Measurements from ENCODE around the gene CYP26A1.
A peak's percentile ranks its signal among the peaks of the same experiment; 100 is the strongest.

CYP26A1 gene

GRCh38 chr10:93073539-93074146, at the start of gene CYP26A1:
TSS of gene CYP26A1 (plus strand) at chr10:93073893. CDS start at chr10:93073935, 42 bp downstream.
- DNase-seq (ENCODE audit: low spot score), result peak; percentile 64

- no peak for DNase-seq (ENCODE audit: low spot score)
These were observed 47.6 kb upstream of the CYP26A1 start for GRCh38 chr10:93026072-93026471.

- DNase-seq (ENCODE audit: low spot score), result no peak
These were observed 46.2 kb upstream of the CYP26A1 start for GRCh38 chr10:93027508-93027907.

GRCh38 chr10:93028883-93029282, 44.8 kb upstream of the CYP26A1 start:
- no peak for DNase-seq (ENCODE audit: low spot score)

GRCh38 chr10:93030409-93030808, 43.3 kb upstream of the CYP26A1 start:
- DNase-seq (ENCODE audit: low spot score), result no peak

- DNase-seq (ENCODE audit: low spot score), result no peak
These were observed 41.4 kb upstream of the CYP26A1 start for GRCh38 chr10:93032105-93032808.

- no peak for DNase-seq (ENCODE audit: low spot score)
These were observed 40.9 kb upstream of the CYP26A1 start for GRCh38 chr10:93032809-93033137.

GRCh38 chr10:93034426-93034825, 39.3 kb upstream of the CYP26A1 start:
- no peak for DNase-seq (ENCODE audit: low spot score)

GRCh38 chr10:93039110-93039509, 34.6 kb upstream of the CYP26A1 start:
- no peak for DNase-seq (ENCODE audit: low spot score)

GRCh38 chr10:93039721-93040120, 34.0 kb upstream of the CYP26A1 start:
- no peak for DNase-seq (ENCODE audit: low spot score)

GRCh38 chr10:93054486-93054885, 19.2 kb upstream of the CYP26A1 start:
- DNase-seq (ENCODE audit: low spot score), result no peak

- DNase-seq (ENCODE audit: low spot score), result no peak
These were observed 15.6 kb upstream of the CYP26A1 start for GRCh38 chr10:93058139-93058538.

- DNase-seq (ENCODE audit: low spot score), result no peak
These were observed 13.5 kb upstream of the CYP26A1 start, which contains the start of gene CYP26C1 for GRCh38 chr10:93059975-93060886. TSS of gene CYP26C1 (plus strand) at chr10:93060798. CDS start at chr10:93061264, 466 bp downstream.

GRCh38 chr10:93060887-93061593, 12.7 kb upstream of the CYP26A1 start:
- DNase-seq (ENCODE audit: low spot score), result no peak

- DNase-seq (ENCODE audit: low spot score), result no peak
These were observed 11.8 kb upstream of the CYP26A1 start for GRCh38 chr10:93061594-93062513.

GRCh38 chr10:93062514-93063143, 11.1 kb upstream of the CYP26A1 start:
- DNase-seq (ENCODE audit: low spot score), result peak; percentile 68

GRCh38 chr10:93063144-93063976, 10.3 kb upstream of the CYP26A1 start:
- DNase-seq (ENCODE audit: low spot score), result no peak

- no peak for DNase-seq (ENCODE audit: low spot score)
These were observed 9.6 kb upstream of the CYP26A1 start for GRCh38 chr10:93063977-93064660.
